ENCODE measurements around the gene LDB3.
"Not testable (repeated sequence)": the region's sequence is repeated elsewhere in the genome, so short reads cannot be mapped to it uniquely, and the experiment has no call there.

The LDB3 gene

GRCh38 chr10:86642021-86642420 is 26.3 kb upstream of the LDB3 start:
- TF ChIP-seq CTCF (IDR thresholded peaks at IDR 0.05; ENCODE audit: extremely low read depth, missing control alignments), result no peak
- DNase-seq (ENCODE audit: low spot score), result no peak

- TF ChIP-seq CTCF (IDR thresholded peaks at IDR 0.05; ENCODE audit: extremely low read depth, missing control alignments), result no peak
- no peak for DNase-seq (ENCODE audit: low spot score)
Measured at GRCh38 chr10:86642499-86642898, 25.8 kb upstream of the LDB3 start.

- DNase-seq (ENCODE audit: low spot score), result peak; percentile 42
- TF ChIP-seq CTCF (IDR thresholded peaks at IDR 0.05; ENCODE audit: extremely low read depth, missing control alignments), result no peak
Measured at GRCh38 chr10:86644152-86644793, 24.0 kb upstream of the LDB3 start.

GRCh38 chr10:86644794-86645445 is 23.4 kb upstream of the LDB3 start:
- no peak for TF ChIP-seq CTCF (IDR thresholded peaks at IDR 0.05; ENCODE audit: extremely low read depth, missing control alignments)
- no peak for DNase-seq (ENCODE audit: low spot score)

- DNase-seq (ENCODE audit: low spot score), result not testable (repeated sequence)
Measured at GRCh38 chr10:86645621-86646165, 22.6 kb upstream of the LDB3 start.

GRCh38 chr10:86646532-86646931 is 21.8 kb upstream of the LDB3 start:
- DNase-seq (ENCODE audit: low spot score), result no peak

GRCh38 chr10:86646933-86647332 is 21.4 kb upstream of the LDB3 start:
- DNase-seq (ENCODE audit: low spot score), result no peak
- no peak for TF ChIP-seq CTCF (IDR thresholded peaks at IDR 0.05; ENCODE audit: extremely low read depth, missing control alignments)

More at GRCh38 chr10:86646532-86646931, 21.8 kb upstream of the LDB3 start:
- no peak for TF ChIP-seq CTCF (IDR thresholded peaks at IDR 0.05; ENCODE audit: extremely low read depth, missing control alignments)

All from GM20000 (cell line).